Motor neuron (in vitro differentiated cells): ENCODE results near the gene SGSM2. TPM values are rescaled to one million over a fixed set of nuclear protein-coding genes. Genes with fewer than 3 reads are reported as not detected.

Experiments used
- ATAC-seq, 8 experiments: fragments of 200-7000 bp; cut with Tn5 transposase; replicated peaks in 6 of 8; 2 replicates each; pipeline ENCODE4 v1.8.0; 2021; ENCODE audit warnings: mild to moderate bottlenecking in 8 of 8, moderate library complexity in 8 of 8
- H3K27ac ChIP-seq, 2 donors: fragments of 250-450 bp; sonication (Bioruptor Pico); 2 replicates each; pipeline ENCODE4 v1.9.0; 2021; ENCODE audit warnings: antibody characterized with exemption in 2 of 2, mild to moderate bottlenecking in 2 of 2, moderate library complexity in 1 of 2
- H3K4me1 ChIP-seq, 2 donors: fragments of 250-450 bp; sonication (Bioruptor Pico); replicated peaks in 1 of 2; 2 replicates each; pipeline ENCODE4 v1.6.1; 2021; ENCODE audit warnings: antibody characterized with exemption in 2 of 2, mild to moderate bottlenecking in 2 of 2, moderate library complexity in 1 of 2
- H3K4me3 ChIP-seq, 5 donors: fragments of 250-450 bp; sonication (Bioruptor Pico); 2 replicates each; pipeline ENCODE4 v1.9.0; 2021; ENCODE audit warnings: antibody characterized with exemption in 5 of 5, mild to moderate bottlenecking in 5 of 5, moderate library complexity in 4 of 5
- WGBS, 10 experiments: fragments of 450-650 bp; shearing (Covaris generic); methylation state at CpG; one replicate each; pipeline ENCODE4 v1.0.0; 2022; 5-methylcytosine and 5-hydroxymethylcytosine counted together
- in situ Hi-C, 9 experiments: fragments of 400-800 bp; cut with MboI; loops; one replicate each; pipeline ENCODE4 v1.15.0; 2021; ENCODE audit warnings: low sequenced_read_pairs in 9 of 9, low pct_unique_long_range_greater_than_20kb in 2 of 9; ENCODE audit not compliant: unreplicated experiment in 9 of 9
- total RNA-seq, 8 experiments: library from RNA; unstranded; fragments of 300-600 nt; gene quantifications; 2 replicates each; pipeline versions ENCODE4 v1.2.3 to v1.2.4, GENCODE V29; 2022

The SGSM2 gene
- total RNA-seq, 8 experiments from 2014 or later: 33.4 to 95.6 (median 46.4) TPM

DNA sequence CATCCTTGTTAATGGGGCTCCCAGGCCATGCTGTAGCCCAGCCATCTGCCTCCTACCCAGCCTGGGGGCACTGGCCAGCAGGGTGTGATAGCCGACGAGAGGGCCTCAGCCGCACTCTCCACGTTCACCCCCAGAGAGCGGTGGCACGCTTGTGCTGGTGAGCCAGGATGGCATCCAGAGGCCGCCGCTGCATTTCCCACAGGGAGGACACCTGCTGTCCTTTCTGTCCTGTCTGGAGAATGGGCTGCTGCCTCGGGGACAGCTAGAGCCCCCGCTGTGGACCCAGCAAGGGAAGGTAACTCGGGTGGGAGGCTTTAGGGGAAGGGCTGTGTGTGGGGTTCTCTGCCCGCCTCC lies 27.4 kb downstream of the SGSM2 start:
- 60 to 80% (median 80%) methylated on average over 1 to 2 of the region's 12 CpGs; no CpG with 5 or more reads in 7 of the 10 experiments for WGBS, 10 experiments
- in situ Hi-C loops: no loop called here
- H3K27ac ChIP-seq: no peak overlapping the region
- no peak for ATAC-seq
- no peak overlapping the region for H3K4me3 ChIP-seq
- H3K4me1 ChIP-seq: peaks cover 3 to 16% of the 10 kb centered on the region in 2 donors

DNA sequence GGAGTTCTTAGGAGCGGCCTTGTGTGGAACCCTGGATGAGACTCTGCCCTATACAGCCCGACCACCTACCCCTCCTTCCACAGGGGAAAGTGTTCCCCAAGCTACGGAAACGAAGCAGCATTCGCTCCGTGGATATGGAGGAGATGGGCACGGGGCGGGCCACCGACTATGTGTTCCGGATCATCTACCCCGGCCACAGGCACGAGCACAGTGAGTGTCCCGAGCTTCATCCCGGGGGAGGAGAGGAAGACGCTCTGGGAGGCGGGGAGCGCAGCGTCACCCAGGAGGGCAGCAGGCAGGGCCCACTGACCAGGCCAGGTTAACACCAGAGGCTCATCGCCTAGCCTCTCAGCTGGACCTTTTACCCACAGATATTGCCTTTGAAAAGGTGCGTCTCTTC lies 27.8 kb downstream of the SGSM2 start:
- in situ Hi-C loops: no loop called here
- peaks cover 0 to 12% of the 10 kb centered on the region in 2 donors for H3K4me1 ChIP-seq
- no peak for ATAC-seq
- no peak overlapping the region for H3K27ac ChIP-seq
- H3K4me3 ChIP-seq: no peak overlapping the region
- WGBS, 10 experiments: 80 to 100% (median 100%) methylated on average over 1 to 14 of the region's 20 CpGs; no CpG with 5 or more reads in 4 of the 10 experiments

DNA sequence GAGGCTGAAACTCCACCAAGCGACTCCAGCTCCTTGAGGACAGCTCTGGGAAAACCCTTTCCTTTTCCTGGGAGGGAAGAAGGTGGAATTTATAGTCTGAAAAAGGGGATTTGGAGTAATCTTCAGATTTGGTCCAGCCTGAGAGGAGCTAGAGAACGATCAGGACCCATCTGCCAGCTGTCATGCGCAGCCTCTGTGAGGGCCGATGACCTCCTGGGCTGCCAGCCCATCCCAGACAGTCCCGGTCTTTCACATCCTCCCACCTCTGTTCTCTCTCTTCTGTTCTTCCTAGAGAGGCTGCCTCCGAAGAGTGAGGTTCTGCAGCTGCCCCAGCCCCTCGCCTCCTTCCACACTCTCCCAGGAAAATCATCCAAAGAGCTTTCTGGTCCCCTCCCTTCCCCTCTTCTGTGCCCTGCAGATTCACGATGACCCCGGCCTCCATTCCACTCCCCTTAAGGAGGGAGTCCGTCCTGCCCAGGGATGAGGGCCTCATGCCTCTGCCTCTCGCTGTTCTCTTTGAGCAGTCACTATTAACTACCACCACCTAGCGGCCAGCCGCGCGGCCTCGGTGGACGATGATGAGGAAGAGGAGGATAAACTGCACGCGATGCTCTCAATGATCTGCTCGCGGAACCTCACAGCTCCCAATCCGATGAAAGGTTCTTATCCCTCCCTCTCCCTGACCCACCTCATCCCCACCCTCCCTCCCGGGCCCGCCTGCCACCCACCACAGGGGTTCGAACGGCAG lies 29.6 kb downstream of the SGSM2 start:
- in situ Hi-C loops: no loop called here
- Histone ChIP-seq H3K4me1 (peaks cover 0 to 12% of the 10 kb centered on the region in 2 donors), H3K27ac (no peak overlapping the region), H3K4me3 (no peak overlapping the region)
- 48 to 86% (median 75%) methylated on average over 1 to 6 of the region's 26 CpGs; no CpG with 5 or more reads in 5 of the 10 experiments for WGBS, 10 experiments
- ATAC-seq: no peak

DNA sequence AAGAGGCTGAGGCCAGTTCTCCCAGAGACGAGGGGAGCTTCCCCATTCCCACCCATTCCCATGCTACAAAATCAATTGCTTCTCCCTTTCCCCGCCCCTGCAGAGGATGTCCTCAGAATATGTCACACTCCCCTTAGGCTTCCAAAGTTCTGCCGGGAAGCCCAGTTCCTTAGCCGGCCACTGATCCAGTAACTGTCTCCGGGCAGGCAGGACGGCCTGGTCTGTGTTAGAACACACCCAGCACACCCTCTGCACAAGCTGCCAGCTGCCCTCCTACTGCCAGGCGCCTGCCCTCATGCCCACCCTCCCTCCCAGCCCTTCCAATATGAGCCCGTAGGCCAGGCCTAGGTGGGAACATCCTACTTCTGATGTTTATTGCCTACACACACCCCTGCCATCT lies 31.1 kb downstream of the SGSM2 start:
- peaks cover 0 to 12% of the 10 kb centered on the region in 2 donors for H3K4me1 ChIP-seq
- H3K4me3 ChIP-seq: no peak overlapping the region
- ATAC-seq: peak in 2 of 8 experiments; percentile 51 to 64
- in situ Hi-C loops: no loop called here
- 67% methylated on average over 1 of the region's 8 CpGs; no CpG with 5 or more reads in 8 of the 10 experiments for WGBS, 10 experiments
- H3K27ac ChIP-seq: no peak overlapping the region

DNA sequence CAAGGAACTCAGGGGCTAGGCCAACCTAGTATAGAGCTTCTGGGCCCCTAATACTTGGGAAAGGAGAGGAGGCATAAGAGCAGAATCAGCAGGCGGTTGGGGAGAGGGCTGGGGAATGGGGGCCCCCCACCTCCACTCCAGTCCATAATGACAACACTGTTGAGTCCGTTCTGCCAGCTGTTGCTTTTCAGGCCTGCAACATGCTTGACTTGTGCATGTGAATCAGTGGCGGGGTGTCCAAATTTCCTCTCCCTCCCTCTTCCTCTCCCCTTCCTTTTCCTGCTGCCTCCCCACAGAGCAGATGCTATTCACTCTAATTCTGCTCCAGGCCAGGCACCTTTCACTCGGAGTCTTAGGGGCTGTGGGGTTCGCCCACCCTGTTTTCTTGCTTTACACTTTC lies 31.7 kb downstream of the SGSM2 start:
- 50 to 100% (median 82%) methylated on average over 1 to 3 of the region's 5 CpGs; no CpG with 5 or more reads in 4 of the 10 experiments for WGBS, 10 experiments
- peak in 1 of 8 experiments; percentile 2 for ATAC-seq
- no peak overlapping the region for H3K27ac ChIP-seq
- in situ Hi-C loops: no loop called here
- peaks cover 0 to 12% of the 10 kb centered on the region in 2 donors for H3K4me1 ChIP-seq
- no peak overlapping the region for H3K4me3 ChIP-seq

DNA sequence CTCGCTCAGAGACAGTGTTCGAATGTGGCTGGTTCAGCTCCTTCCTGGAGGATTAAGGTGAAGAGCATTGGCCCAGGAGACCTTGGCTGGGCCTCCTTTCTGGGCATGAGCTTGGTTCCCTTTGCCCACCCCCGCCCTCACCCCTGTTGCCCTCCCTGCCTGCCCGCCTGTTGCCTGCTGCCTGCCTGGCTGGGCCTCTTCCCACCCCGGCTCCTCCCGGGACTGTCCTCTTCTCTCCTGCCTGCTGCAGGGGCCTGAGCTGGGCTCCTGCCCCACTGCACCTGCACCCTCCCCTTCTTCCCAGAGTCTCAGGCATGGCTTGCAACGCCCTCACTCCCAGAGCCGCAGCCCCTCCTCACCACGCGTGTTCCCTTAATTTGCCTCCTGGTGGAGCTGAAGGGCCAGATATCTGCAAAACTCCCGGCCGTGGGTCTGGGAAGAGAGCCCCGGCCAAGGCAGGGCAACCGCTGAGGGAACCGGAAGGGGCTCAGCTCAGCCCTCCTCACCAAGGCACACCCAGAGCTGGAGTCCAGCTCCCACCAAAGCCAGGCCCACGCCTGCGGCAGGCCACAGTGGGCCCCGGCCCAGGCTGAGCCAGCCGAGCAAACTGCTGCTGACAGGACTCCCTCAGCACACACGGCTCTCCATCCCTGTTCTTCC lies 32.4 kb downstream of the SGSM2 start:
- peak in 7 of 8 experiments; percentile 45 to 84 (median 66) for ATAC-seq
- Histone ChIP-seq H3K27ac (no peak overlapping the region), H3K4me3 (no peak overlapping the region), H3K4me1 (peaks cover 0 to 12% of the 10 kb centered on the region in 2 donors)
- WGBS, 10 experiments: 0 to 48% (median 44%) methylated on average over 2 to 7 of the region's 20 CpGs; no CpG with 5 or more reads in 7 of the 10 experiments
- in situ Hi-C loops: no loop called here

DNA sequence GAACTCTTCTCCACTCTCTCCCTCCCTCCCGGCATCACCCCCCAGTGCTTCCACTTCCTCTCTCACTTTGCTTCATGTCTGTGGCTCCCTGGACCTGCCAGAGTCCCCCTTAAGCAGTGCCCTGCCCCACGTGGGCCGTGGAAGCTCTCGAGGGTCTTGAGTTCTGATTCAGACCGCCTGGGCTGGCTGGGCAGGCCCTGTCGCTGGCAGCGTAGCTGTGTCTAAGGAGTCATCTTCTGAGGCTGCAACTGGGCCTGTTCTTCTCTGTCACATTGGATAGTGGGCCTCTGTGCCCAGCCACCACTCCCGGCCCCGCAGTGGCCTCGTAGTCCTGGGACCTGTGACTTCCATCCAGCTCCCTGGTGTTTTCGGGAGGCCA lies 32.9 kb downstream of the SGSM2 start:
- ATAC-seq: no peak
- H3K4me3 ChIP-seq: no peak overlapping the region
- WGBS, 10 experiments: 37 to 100% (median 60%) methylated on average over 1 to 3 of the region's 11 CpGs; no CpG with 5 or more reads in 7 of the 10 experiments
- in situ Hi-C loops: no loop called here
- H3K4me1 ChIP-seq: peaks cover 0 to 12% of the 10 kb centered on the region in 2 donors
- no peak overlapping the region for H3K27ac ChIP-seq

DNA sequence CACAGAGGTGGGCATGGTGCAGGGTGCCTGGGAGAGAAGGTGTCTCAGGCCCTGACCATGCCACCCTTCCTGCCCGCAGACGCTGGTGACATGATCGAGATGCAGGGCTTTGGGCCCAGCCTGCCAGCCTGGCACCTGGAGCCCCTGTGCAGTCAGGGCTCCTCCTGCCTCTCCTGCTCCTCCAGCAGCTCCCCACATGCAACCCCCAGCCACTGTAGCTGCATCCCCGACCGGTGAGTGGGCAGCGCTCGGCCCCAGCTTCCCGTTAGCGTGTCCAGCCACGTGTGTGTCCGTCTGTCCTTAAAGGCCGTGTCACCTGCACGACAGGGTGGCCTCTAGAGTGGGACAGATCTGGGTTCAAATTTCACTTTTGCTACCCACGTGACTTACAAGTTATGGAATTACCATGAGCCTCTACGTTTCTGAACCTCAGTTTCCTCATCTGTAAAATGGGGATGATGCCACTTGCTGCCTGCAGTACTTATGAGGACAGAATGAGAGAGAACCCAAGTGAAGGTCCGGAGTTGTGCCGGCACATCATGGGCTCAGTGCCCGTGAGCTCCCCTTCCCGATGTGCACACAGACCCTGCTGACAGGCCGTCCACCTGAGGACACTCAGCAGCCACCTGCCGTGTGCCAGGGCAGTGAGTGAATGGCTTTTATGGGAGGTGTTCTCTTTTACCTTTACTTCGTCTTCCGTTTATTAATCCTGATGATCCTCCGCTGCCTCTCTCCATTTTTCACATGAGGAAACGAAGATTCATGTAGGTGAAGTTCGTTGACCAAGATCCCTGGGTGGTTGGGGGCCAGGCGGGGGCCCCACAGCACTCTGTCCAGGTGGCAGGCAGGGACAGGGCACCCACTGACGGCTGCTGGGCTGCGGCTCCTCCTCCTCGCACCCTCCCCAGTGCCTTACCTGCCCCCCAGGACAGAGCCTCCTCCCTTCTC lies 34.2 kb downstream of the SGSM2 start:
- WGBS, 10 experiments: 93 to 100% (median 97%) methylated on average over 1 to 13 of the region's 30 CpGs; no CpG with 5 or more reads in 4 of the 10 experiments
- Histone ChIP-seq H3K27ac (no peak overlapping the region), H3K4me3 (no peak overlapping the region), H3K4me1 (peaks cover 0 to 12% of the 10 kb centered on the region in 2 donors)
- in situ Hi-C loops: no loop called here
- ATAC-seq: no peak

DNA sequence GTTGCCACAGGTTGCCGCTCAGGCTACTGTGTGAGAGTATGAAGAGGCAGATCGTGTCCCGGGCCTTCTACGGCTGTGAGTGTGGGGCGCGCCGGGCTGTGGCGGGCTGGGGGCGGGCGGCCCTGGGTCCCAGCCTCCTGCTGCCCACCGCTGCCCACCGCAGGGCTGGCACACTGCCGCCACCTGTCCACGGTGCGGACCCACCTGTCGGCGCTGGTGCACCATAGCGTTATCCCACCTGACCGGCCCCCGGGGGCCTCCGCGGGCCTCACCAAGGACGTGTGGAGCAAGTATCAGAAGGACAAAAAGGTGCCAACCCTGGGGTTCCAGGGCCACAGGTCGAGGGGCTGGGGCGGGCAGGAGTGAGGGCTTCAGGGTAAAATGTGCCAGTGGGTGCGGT lies 34.9 kb downstream of the SGSM2 start:
- Histone ChIP-seq H3K4me3 (no peak overlapping the region), H3K27ac (no peak overlapping the region), H3K4me1 (peaks cover 0 to 10% of the 10 kb centered on the region in 2 donors)
- peak in 1 of 8 experiments; percentile 2 for ATAC-seq
- WGBS, 10 experiments: 96 to 100% (median 100%) methylated on average over 1 to 10 of the region's 26 CpGs; no CpG with 5 or more reads in 7 of the 10 experiments
- in situ Hi-C loops: no loop called here

DNA sequence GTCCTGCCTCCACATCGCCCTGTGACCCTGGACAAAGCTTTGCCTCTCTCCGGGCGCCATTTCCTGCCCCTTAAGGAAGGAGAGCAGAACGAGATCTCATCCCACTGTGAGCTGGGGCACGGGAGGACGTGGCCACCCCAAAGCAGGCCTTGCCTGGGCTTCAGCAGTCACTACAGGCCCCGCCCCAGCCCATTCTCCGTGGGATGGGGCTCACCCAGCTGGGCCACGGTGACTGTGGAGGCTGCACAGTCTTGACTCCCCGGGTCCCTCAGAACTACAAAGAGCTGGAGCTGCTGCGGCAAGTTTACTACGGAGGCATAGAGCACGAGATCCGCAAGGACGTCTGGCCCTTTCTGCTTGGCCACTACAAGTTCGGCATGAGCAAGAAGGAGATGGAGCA lies 35.4 kb downstream of the SGSM2 start:
- WGBS, 10 experiments: 87 to 100% (median 88%) methylated on average over 3 to 5 of the region's 16 CpGs; no CpG with 5 or more reads in 7 of the 10 experiments
- no peak overlapping the region for H3K4me3 ChIP-seq
- H3K27ac ChIP-seq: no peak overlapping the region
- in situ Hi-C loops: no loop called here
- no peak for ATAC-seq
- H3K4me1 ChIP-seq: peaks cover 0 to 10% of the 10 kb centered on the region in 2 donors

DNA sequence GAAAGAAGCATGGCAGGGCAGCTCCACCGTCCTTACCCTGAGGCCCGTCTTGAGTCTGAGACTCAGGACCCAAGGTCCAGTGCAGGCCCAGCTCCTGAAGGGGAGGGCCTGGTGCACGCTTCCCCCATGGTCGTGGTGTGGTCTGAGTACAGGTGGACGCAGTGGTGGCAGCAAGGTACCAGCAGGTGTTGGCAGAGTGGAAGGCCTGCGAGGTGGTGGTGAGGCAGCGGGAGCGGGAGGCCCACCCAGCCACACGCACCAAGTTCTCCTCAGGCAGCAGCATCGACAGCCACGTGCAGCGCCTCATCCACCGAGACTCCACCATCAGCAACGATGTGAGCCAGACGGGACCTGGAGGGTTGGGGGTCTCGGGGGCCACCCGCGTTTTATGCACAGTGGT lies 35.9 kb downstream of the SGSM2 start:
- WGBS, 10 experiments: 94 to 100% methylated on average over 1 to 8 of the region's 18 CpGs; no CpG with 5 or more reads in 8 of the 10 experiments
- H3K4me1 ChIP-seq: peaks cover 0 to 10% of the 10 kb centered on the region in 2 donors
- no peak overlapping the region for H3K4me3 ChIP-seq
- ATAC-seq: no peak
- in situ Hi-C loops: no loop called here
- H3K27ac ChIP-seq: no peak overlapping the region

DNA sequence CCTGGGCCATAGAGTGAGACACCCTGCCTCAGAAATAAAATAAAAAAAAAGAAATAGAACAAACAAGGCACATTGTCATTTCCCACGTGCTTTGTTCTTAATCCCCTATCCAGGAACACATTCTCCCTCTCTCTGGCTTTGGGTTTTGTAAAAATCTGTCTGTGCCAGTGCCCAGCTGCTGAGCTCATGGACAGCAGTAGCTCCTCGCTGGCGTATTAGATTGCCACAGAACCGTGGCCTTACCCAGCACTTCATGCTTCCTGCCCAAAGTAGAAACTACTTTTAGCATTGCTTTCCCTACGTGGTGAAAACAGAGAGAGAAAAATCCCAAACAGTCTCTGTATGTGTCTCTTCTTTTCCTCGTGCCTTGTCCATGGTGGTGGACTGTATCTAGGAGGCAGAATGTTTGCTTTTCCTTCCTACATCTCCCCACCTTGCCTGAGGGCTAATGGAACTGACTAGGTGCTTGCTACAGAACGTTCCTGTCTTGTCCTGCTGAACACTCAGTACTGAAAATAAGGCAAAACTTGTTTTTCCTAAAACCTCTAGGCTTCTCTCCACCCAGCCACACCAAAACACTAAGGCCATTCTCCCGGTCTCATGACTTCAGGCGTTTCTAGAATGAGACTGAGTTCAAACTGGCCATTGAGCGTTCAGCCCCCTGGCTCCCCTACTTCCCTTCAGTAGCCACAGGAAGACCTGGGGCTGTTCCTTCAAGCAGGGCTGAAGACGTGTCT lies 37.4 kb downstream of the SGSM2 start:
- WGBS, 10 experiments: 55 to 92% (median 79%) methylated on average over 2 to 9 of the region's 11 CpGs
- Histone ChIP-seq H3K4me3 (no peak overlapping the region), H3K27ac (no peak overlapping the region), H3K4me1 (no peaks in the 10 kb centered on the region)
- in situ Hi-C loops: no loop called here
- no peak for ATAC-seq
